KOPT-K1 (cell line): ENCODE data around the gene TOX3.

ENCODE experiments used
- H3K27ac ChIP-seq: fragments of 200-600 bp; sonication (generic); 2 replicates; pipeline ENCODE4 v1.5.1; 2016; ENCODE audit warnings: antibody characterized with exemption, mild to moderate bottlenecking, low read depth, low read length; ENCODE audit not compliant: poor library complexity, severe bottlenecking
- H3K36me3 ChIP-seq: fragments of 200-600 bp; sonication (generic); 2 replicates; pipeline ENCODE4 v1.5.1; 2017; ENCODE audit warnings: antibody characterized with exemption, mild to moderate bottlenecking, low read length, moderate library complexity; ENCODE audit not compliant: insufficient read depth
- H3K9me3 ChIP-seq: fragments of 200-600 bp; sonication (generic); 2 replicates; pipeline ENCODE4 v1.5.1; 2017; ENCODE audit warnings: antibody characterized with exemption, low read length, mild to moderate bottlenecking; ENCODE audit not compliant: insufficient read depth, poor library complexity, severe bottlenecking

The TOX3 gene

GRCh38 chr16:52547004-52547833 lies at the start of gene TOX3:
TSS of gene TOX3 (minus strand) at chr16:52547143. CDS start at chr16:52546723, 420 bp downstream.
- Histone ChIP-seq H3K27ac (no peak within 1 kb of the TSS), H3K36me3 (no peaks in the 10 kb centered on the region), H3K9me3 (no peaks in the 10 kb centered on the region)

- Histone ChIP-seq H3K9me3 (no peaks in the 10 kb centered on the region), H3K27ac (no peak overlapping the region), H3K36me3 (no peaks in the 10 kb centered on the region)
These were observed 45.8 kb upstream of the TOX3 start for GRCh38 chr16:52592778-52593177.

DNA sequence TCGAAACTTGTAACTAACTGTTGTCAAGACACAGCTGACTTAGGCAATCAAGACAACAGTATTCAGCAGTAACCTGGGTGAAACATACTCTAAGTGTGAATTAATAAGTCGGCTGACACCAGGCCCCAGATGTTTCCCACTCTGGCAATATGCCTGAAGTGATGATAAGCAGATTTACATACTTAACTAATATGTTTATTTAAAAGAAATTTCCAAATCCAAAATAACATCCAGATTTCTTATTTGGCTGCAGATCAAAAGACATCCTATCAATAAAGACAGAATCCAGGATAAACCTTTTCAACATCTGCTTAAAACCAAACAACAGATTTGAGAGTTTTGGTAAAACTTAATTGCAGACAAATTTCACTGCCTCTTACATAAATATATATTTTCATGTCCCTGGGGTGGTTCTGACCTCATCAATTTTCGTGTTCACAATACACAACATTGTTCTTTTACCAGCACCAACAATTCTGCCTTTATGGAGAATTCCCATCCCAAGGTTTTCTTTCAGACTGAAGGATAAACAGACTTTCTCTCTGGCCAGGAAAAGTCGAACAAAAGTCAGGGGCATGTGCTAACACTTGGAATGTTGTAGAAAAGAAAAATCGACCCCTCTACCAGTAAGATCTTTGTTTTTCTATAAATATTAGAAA lies 45.1 kb upstream of the TOX3 start:
- no peaks in the 10 kb centered on the region for H3K36me3 ChIP-seq
- no peaks in the 10 kb centered on the region for H3K9me3 ChIP-seq
- H3K27ac ChIP-seq: no peak overlapping the region

DNA sequence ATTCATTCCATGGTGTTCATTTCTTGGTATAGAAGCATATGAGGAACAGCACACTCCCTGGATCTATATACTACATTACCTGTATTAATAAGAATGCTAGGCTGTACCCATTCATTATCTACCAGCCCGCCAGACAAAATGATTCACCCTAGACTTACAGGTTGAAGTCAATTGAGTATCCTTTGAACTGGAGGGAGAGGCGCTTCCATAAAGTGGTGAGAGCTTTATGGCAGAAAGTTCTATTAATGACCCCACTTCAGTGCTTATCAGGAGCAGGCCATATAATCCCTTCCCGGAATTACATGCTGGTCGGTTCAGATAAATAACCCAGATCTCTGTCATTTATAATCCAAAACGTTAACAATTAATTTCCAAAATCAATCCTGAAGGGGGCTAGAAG lies 44.5 kb upstream of the TOX3 start:
- no peaks in the 10 kb centered on the region for H3K36me3 ChIP-seq
- H3K27ac ChIP-seq: no peak overlapping the region

GRCh38 chr16:52586159-52586558 lies 39.2 kb upstream of the TOX3 start:
- Histone ChIP-seq H3K9me3 (no peaks in the 10 kb centered on the region), H3K27ac (no peak overlapping the region), H3K36me3 (no peaks in the 10 kb centered on the region)

More for the DNA sequence above, 44.5 kb upstream of the TOX3 start:
- H3K9me3 ChIP-seq: no peaks in the 10 kb centered on the region

DNA sequence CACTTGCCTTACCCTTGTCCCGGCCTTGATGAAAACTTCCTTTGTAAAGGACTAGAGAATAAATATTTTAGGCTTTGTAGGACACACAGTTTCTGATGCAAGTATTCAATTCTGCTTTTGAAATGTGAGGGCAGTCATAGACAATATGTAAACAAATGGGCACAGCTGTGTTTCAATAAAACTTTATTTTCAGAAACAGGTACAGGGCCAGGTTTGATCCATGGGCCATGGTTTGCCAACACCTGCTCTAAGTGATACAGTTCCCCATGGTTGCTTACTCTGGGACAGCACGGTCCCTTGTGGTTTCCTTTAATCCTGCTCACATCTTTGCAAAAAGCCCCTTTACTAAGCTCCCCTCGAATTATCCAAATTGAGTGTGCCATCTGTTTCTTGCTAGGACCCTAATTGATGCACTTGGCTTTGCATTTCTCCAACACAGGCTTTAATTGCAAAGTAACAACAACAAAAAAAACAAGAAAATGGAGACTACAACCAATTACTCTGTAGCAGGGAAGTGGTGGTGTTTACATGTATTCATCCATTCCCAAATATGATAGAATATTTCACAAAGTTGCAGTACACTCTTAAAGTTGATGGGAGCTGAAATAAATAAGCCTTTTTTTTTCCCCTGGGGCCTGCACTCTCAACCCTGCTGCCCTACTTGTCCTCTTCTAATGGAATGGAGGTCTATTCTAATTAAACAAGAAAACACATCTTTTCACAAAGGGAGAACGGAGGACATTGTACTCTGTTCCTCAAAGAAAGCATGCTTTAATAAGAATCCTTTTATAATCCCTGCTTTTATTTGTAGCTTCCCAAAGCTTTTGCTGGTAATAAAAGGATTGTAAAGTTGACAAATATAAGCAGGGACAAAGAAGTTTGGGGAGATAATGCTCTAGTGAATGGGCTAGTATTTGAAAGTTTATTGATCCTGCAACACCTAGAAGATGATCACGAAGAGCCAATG lies 37.7 kb upstream of the TOX3 start:
- H3K36me3 ChIP-seq: no peaks in the 10 kb centered on the region
- no peak overlapping the region for H3K27ac ChIP-seq
- H3K9me3 ChIP-seq: no peaks in the 10 kb centered on the region

DNA sequence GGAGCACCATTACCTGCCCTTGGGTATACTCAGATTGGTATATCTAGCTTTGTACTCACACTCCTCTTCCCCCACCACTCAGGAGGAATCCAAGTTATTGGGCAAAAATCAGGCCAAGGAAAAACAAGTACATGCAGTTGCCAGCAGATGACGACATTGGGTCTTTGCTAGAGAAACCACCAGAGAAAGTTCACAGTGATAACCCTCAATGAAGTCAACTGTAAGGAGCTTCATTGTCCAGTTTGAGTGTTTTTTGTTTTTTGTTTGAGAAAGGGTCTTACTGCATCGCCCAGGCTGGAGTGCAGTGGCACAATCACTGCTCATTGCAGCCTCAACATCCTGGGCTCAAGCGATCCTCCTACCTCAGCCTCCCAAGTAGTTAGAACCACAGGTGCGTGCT lies 34.6 kb upstream of the TOX3 start:
- Histone ChIP-seq H3K36me3 (no peaks in the 10 kb centered on the region), H3K27ac (no peak overlapping the region)

GRCh38 chr16:52580488-52580887 lies 33.5 kb upstream of the TOX3 start:
- H3K36me3 ChIP-seq: no peaks in the 10 kb centered on the region
- no peaks in the 10 kb centered on the region for H3K9me3 ChIP-seq
- H3K27ac ChIP-seq: no peak overlapping the region

More for the DNA sequence above, 34.6 kb upstream of the TOX3 start:
- no peaks in the 10 kb centered on the region for H3K9me3 ChIP-seq

- Histone ChIP-seq H3K27ac (no peak overlapping the region), H3K9me3 (no peaks in the 10 kb centered on the region), H3K36me3 (no peaks in the 10 kb centered on the region)
These were observed 32.0 kb upstream of the TOX3 start for GRCh38 chr16:52578829-52579498.

DNA sequence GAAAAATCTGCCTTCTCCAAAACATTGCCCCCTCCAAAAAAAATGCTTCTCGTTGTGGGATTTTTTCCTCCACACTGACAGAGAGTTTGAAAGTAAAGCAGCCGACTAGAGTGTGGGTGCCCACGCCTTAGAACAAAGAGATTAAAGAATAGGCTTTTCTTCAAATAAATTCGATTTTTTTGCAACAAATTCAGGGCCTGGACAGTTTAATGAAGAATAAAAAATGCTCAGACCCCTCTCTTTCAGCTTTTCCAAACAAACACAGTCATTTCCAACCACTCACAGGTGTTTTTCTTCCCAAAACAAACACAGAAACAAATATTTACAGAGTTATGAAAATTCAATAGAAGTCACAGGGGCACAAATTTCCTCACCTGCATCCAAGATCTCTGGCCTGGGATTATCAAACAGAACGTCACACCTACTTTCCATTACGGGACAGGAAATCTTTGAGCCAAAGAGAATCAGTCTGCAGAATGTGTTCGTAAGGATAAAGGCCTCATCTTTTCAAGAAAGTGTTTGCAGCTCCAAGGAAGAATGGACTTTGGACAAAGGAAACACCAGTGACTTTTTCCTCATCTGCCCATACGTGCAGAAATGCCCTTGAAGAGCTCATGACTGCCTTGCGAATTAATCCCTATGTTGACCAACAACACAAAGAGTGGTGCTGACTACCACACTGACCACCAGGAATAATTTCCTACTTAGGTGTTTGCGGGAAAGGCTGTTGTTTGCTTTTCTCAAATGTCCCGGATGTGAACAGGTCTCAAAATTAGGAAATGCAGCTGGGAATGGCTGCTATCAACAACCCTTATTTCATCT lies 31.3 kb upstream of the TOX3 start:
- Histone ChIP-seq H3K9me3 (no peaks in the 10 kb centered on the region), H3K27ac (no peak overlapping the region), H3K36me3 (no peaks in the 10 kb centered on the region)

GRCh38 chr16:52577130-52577706 lies 30.3 kb upstream of the TOX3 start:
- Histone ChIP-seq H3K9me3 (no peaks in the 10 kb centered on the region), H3K36me3 (no peaks in the 10 kb centered on the region), H3K27ac (no peak overlapping the region)

- no peaks in the 10 kb centered on the region for H3K36me3 ChIP-seq
- H3K9me3 ChIP-seq: no peaks in the 10 kb centered on the region
- H3K27ac ChIP-seq: no peak overlapping the region
These were observed 26.7 kb upstream of the TOX3 start for GRCh38 chr16:52573365-52574299.

GRCh38 chr16:52572656-52573055 lies 25.7 kb upstream of the TOX3 start:
- Histone ChIP-seq H3K27ac (no peak overlapping the region), H3K36me3 (no peaks in the 10 kb centered on the region), H3K9me3 (no peaks in the 10 kb centered on the region)
